ENCODE results near the gene EIF1.

Gene EIF1

GRCh38 chr17:41642252-41643156 lies 46.2 kb upstream of the EIF1 start:
- TF ChIP-seq EGR1 (IDR thresholded peaks at IDR 0.05) (no peak), EP300 (IDR thresholded peaks at IDR 0.05; ENCODE audit: borderline replicate concordance) (no peak), TCF12 (IDR thresholded peaks at IDR 0.05; ENCODE audit: low read depth) (no peak), RAD21 (IDR thresholded peaks at IDR 0.05; ENCODE audit: low read depth) (no peak), TEAD4 (IDR thresholded peaks at IDR 0.05) (no peak), YY1 (IDR thresholded peaks at IDR 0.05; ENCODE audit: low read depth) (no peak), MAX (IDR thresholded peaks at IDR 0.05) (no peak), CEBPB (IDR thresholded peaks at IDR 0.05) (no peak), NFIC (IDR thresholded peaks at IDR 0.05) (no peak), REST (IDR thresholded peaks at IDR 0.05; ENCODE audit: low read depth) (no peak), TAF1 (IDR thresholded peaks at IDR 0.05; ENCODE audit: low read depth) (no peak), CREB1 (IDR thresholded peaks at IDR 0.05; ENCODE audit: low read depth) (no peak), ZBTB7A (IDR thresholded peaks at IDR 0.05; ENCODE audit: low read depth) (no peak), USF1 (IDR thresholded peaks at IDR 0.05) (no peak), FOXM1 (IDR thresholded peaks at IDR 0.05; ENCODE audit: borderline replicate concordance, low read depth) (no peak)

- no peak for TF ChIP-seq YY1 (IDR thresholded peaks at IDR 0.05; ENCODE audit: low read depth)
- TF ChIP-seq EP300 (IDR thresholded peaks at IDR 0.05; ENCODE audit: borderline replicate concordance) = no peak
- no peak for TF ChIP-seq TEAD4 (IDR thresholded peaks at IDR 0.05)
Observed at GRCh38 chr17:41647038-41647813, 41.5 kb upstream of the EIF1 start.

- TF ChIP-seq RAD21 (IDR thresholded peaks at IDR 0.05; ENCODE audit: low read depth) (peak; percentile 94), EP300 (IDR thresholded peaks at IDR 0.05; ENCODE audit: borderline replicate concordance) (no peak), TAF1 (IDR thresholded peaks at IDR 0.05; ENCODE audit: low read depth) (0 out of 2 replicates have a peak, but pooled peaks have one; percentile 38), CREB1 (IDR thresholded peaks at IDR 0.05; ENCODE audit: low read depth) (no peak), EGR1 (IDR thresholded peaks at IDR 0.05) (no peak), REST (IDR thresholded peaks at IDR 0.05; ENCODE audit: low read depth) (no peak), YY1 (IDR thresholded peaks at IDR 0.05; ENCODE audit: low read depth) (no peak), ZBTB7A (IDR thresholded peaks at IDR 0.05; ENCODE audit: low read depth) (0 out of 2 replicates have a peak, but pooled peaks have one; percentile 92), FOXM1 (IDR thresholded peaks at IDR 0.05; ENCODE audit: borderline replicate concordance, low read depth) (no peak), NFIC (IDR thresholded peaks at IDR 0.05) (no peak), MAX (IDR thresholded peaks at IDR 0.05) (no peak), TEAD4 (IDR thresholded peaks at IDR 0.05) (peak; percentile 35; the same call in 1 of the 2 replicates), CEBPB (IDR thresholded peaks at IDR 0.05) (no peak), USF1 (IDR thresholded peaks at IDR 0.05) (no peak), TCF12 (IDR thresholded peaks at IDR 0.05; ENCODE audit: low read depth) (no peak; the same call in 1 of the 2 replicates)
Observed at GRCh38 chr17:41647940-41648410, 40.7 kb upstream of the EIF1 start.

- TF ChIP-seq FOXM1 (IDR thresholded peaks at IDR 0.05; ENCODE audit: borderline replicate concordance, low read depth) (no peak), RAD21 (IDR thresholded peaks at IDR 0.05; ENCODE audit: low read depth) (peak; percentile 91), ZBTB7A (IDR thresholded peaks at IDR 0.05; ENCODE audit: low read depth) (no peak; the same call in 1 of the 2 replicates), TCF12 (IDR thresholded peaks at IDR 0.05; ENCODE audit: low read depth) (peak; percentile 25; the same call in 1 of the 2 replicates), MAX (IDR thresholded peaks at IDR 0.05) (peak; percentile 52), EP300 (IDR thresholded peaks at IDR 0.05; ENCODE audit: borderline replicate concordance) (0 out of 2 replicates have a peak, but pooled peaks have one; percentile 10)
Observed at GRCh38 chr17:41648411-41649195, 40.1 kb upstream of the EIF1 start.

Measured in Ishikawa (cell line).